Neural cell (in vitro differentiated cells): Measurements from ENCODE around the gene DBP. TPM values are rescaled to one million over a fixed set of nuclear protein-coding genes. Genes with fewer than 3 reads are reported as not detected.

ENCODE experiments used
- H2AFZ ChIP-seq: fragments of 200-600, 300-800 bp; sonication (generic), shearing (Covaris generic); 2 replicates; pipeline ENCODE4 v1.6.0; 2014; ENCODE audit warnings: low read depth, mild to moderate bottlenecking, antibody characterized with exemption, low read length, moderate library complexity
- H3F3A ChIP-seq: fragments of 200-600 bp; shearing (Covaris generic); 2 replicates; pipeline ENCODE4 v1.6.1; 2016; ENCODE audit warnings: mild to moderate bottlenecking, moderate library complexity, mixed read lengths, antibody characterized with exemption, low read length; ENCODE audit not compliant: insufficient read depth, poor library complexity, severe bottlenecking
- H3K27ac ChIP-seq: fragments of 200-600, 300-800 bp; sonication (generic), shearing (Covaris generic); 2 replicates; pipeline ENCODE4 v1.5.1; 2014; ENCODE audit warnings: mild to moderate bottlenecking, low read length, moderate library complexity
- H3K27me3 ChIP-seq: fragments of 300-800, 200-600 bp; sonication (generic), shearing (Covaris generic); 2 replicates; pipeline ENCODE4 v1.6.0; 2014; ENCODE audit warnings: mild to moderate bottlenecking, low read depth, low read length, moderate library complexity; ENCODE audit not compliant: insufficient read depth
- H3K36me3 ChIP-seq: fragments of 300-800, 200-600 bp; sonication (generic), shearing (Covaris generic); 2 replicates; pipeline ENCODE4 v1.5.1; 2014; ENCODE audit warnings: mild to moderate bottlenecking, antibody characterized with exemption, low read length, moderate library complexity; ENCODE audit not compliant: insufficient read depth
- H3K4me2 ChIP-seq: fragments of 300-800, 200-600 bp; sonication (generic), shearing (Covaris generic); 2 replicates; pipeline ENCODE4 v1.6.0; 2014; ENCODE audit warnings: mild to moderate bottlenecking, low read length
- H3K4me3 ChIP-seq: fragments of 300-800, 200-600 bp; sonication (generic), shearing (Covaris generic); 2 replicates; pipeline ENCODE4 v1.5.1; 2014; ENCODE audit warnings: mild to moderate bottlenecking, low read length, moderate library complexity
- H3K79me2 ChIP-seq: fragments of 200-600 bp; shearing (Covaris generic); replicated peaks from 2 replicates; pipeline ENCODE4 v1.6.0; 2014; ENCODE audit warnings: mild to moderate bottlenecking, low read length, moderate library complexity; ENCODE audit not compliant: insufficient read depth
- H3K9ac ChIP-seq: fragments of 300-800, 200-600 bp; sonication (generic), shearing (Covaris generic); 2 replicates; pipeline ENCODE4 v1.6.1; 2016; ENCODE audit warnings: mild to moderate bottlenecking, low read length, mixed read lengths
- H3K9me2 ChIP-seq: fragments of 200-600 bp; shearing (Covaris generic); 2 replicates; pipeline ENCODE4 v1.6.1; 2016; ENCODE audit warnings: mild to moderate bottlenecking, low read length, mixed read lengths; ENCODE audit not compliant: insufficient read depth
- H3K9me3 ChIP-seq: fragments of 200-600, 300-800 bp; sonication (generic), shearing (Covaris generic); 2 replicates; pipeline ENCODE4 v1.6.1; 2016; ENCODE audit warnings: mild to moderate bottlenecking, mixed run types, low read length, moderate library complexity, mixed read lengths
- H4K20me1 ChIP-seq: fragments of 200-600 bp; shearing (Covaris generic); 2 replicates; pipeline ENCODE4 v1.6.1; 2016; ENCODE audit warnings: mild to moderate bottlenecking, mixed run types; ENCODE audit not compliant: insufficient read depth
- CTCF ChIP-seq: fragments of 450-650 bp; IDR thresholded peaks from 2 replicates; pipeline ENCODE4 v1.5.1; 2014; ENCODE audit warnings: antibody characterized with exemption, mild to moderate bottlenecking, moderate library complexity; ENCODE audit not compliant: poor library complexity, severe bottlenecking
- EP300 ChIP-seq: fragments of 450-650 bp; conservative IDR thresholded peaks from 2 replicates; pipeline ENCODE4 v1.6.1; 2014; ENCODE audit warnings: antibody characterized with exemption, mild to moderate bottlenecking, moderate library complexity; ENCODE audit not compliant: poor library complexity, severe bottlenecking
- EZH2 ChIP-seq: fragments of 200-600, 300-800 bp; shearing (Covaris generic), sonication (generic); IDR thresholded peaks from 2 replicates; pipeline ENCODE4 v1.6.1; 2014; ENCODE audit warnings: antibody characterized with exemption, low read length, borderline replicate concordance, mild to moderate bottlenecking; ENCODE audit not compliant: insufficient read depth, poor library complexity, severe bottlenecking
- MXI1 ChIP-seq: fragments of 450-650 bp; conservative IDR thresholded peaks from 2 replicates; pipeline ENCODE4 v1.6.1; 2014; ENCODE audit warnings: antibody characterized with exemption, mild to moderate bottlenecking; ENCODE audit not compliant: poor library complexity, severe bottlenecking
- POLR2AphosphoS5 ChIP-seq: IDR thresholded peaks from 2 replicates; pipeline ENCODE4 v1.6.1; 2012
- RAD21 ChIP-seq: fragments of 450-650 bp; conservative IDR thresholded peaks from 2 replicates; pipeline ENCODE4 v1.6.1; 2014; ENCODE audit warnings: antibody characterized with exemption, mild to moderate bottlenecking, moderate library complexity
- REST ChIP-seq: IDR thresholded peaks from 2 replicates; pipeline ENCODE4 v1.6.1; 2012; ENCODE audit warnings: borderline replicate concordance
- SMC3 ChIP-seq: fragments of 450-650 bp; conservative IDR thresholded peaks from 2 replicates; pipeline ENCODE4 v1.6.1; 2014; ENCODE audit warnings: antibody characterized with exemption, mild to moderate bottlenecking, moderate library complexity; ENCODE audit not compliant: poor library complexity
- TAF1 ChIP-seq: IDR thresholded peaks from 2 replicates; pipeline ENCODE4 v1.6.1; 2012; ENCODE audit warnings: low read depth
- polyA plus RNA-seq: library from polyadenylated mRNA; depleted of rRNA; stranded (reverse); fragments of >200 nt; gene quantifications from 2 replicates; pipeline ENCODE4 v1.2.3, GENCODE V29; 2014

The DBP gene
- polyA plus RNA-seq, 1 donor from 2014 or later: 3.6 TPM

DNA sequence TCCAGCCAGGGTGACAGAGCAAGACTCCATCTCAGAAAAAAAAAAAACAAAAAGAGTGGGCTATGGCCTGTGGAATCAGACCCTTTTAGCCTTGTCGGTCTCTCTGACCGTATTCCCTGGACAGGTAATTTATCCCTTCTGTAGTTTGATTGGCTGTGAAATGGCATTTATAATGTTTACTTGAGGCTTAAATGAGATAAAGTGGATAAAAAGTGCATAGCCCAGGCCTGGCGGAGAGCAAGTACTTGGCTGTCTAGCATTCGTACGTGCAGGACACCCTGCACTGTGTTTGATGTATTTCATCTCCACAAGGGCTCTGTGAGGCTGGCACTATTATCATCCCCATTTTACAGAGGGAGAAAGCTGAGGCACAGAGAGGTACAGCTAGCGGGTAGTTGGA lies 28.6 kb upstream of the DBP start:
- TF ChIP-seq POLR2AphosphoS5 (no peak), RAD21 (no peak), SMC3 (no peak), TAF1 (no peak), REST (no peak), MXI1 (no peak), CTCF (no peak), EZH2 (no peak), EP300 (no peak)
- Histone ChIP-seq H3K9ac (no peak overlapping the region), H3K9me2 (no peaks in the 10 kb centered on the region), H3K27me3 (no peaks in the 10 kb centered on the region), H3K79me2 (no peaks in the 10 kb centered on the region), H3K4me3 (no peak overlapping the region), H3K9me3 (no peaks in the 10 kb centered on the region), H3K27ac (no peak overlapping the region), H4K20me1 (no peaks in the 10 kb centered on the region), H2AFZ (no peak overlapping the region), H3K36me3 (no peaks in the 10 kb centered on the region), H3K4me2 (no peak overlapping the region), H3F3A (no peaks in the 10 kb centered on the region)

DNA sequence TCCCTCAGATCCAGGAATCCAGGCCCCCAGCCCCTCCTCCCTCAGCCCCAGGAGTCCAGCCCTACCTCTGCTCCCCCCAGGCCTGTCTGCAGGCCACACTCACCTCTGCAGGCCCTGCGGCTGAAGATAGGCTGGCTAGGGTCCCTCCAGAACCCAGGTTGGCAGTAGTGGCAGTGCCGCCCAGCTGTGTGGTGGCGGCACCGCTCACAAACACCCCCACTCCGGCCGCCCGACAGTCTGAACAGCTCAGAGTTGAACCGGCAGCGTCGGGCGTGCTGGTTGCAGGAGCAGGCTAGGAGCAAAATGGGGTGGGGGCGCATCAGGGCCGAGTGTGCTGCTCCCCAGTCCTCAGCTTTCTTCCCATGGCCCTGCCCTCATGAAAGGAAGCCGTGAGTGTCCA lies 27.3 kb upstream of the DBP start:
- H4K20me1 ChIP-seq: no peaks in the 10 kb centered on the region

More for the DNA sequence above, 27.3 kb upstream of the DBP start:
- Histone ChIP-seq H3K79me2 (no peaks in the 10 kb centered on the region), H3K9me2 (no peaks in the 10 kb centered on the region), H3K27me3 (no peaks in the 10 kb centered on the region), H3K9ac (no peak overlapping the region), H3K27ac (no peak overlapping the region), H2AFZ (no peak overlapping the region), H3F3A (no peaks in the 10 kb centered on the region), H3K4me2 (no peak overlapping the region), H3K4me3 (no peak overlapping the region), H3K36me3 (no peaks in the 10 kb centered on the region), H3K9me3 (no peaks in the 10 kb centered on the region)
- TF ChIP-seq MXI1 (no peak), POLR2AphosphoS5 (no peak), TAF1 (no peak), SMC3 (no peak), RAD21 (no peak), EP300 (no peak), EZH2 (no peak), REST (no peak), CTCF (no peak)
